GM12891 (cell line): ENCODE data around the gene MED28.

Source experiments
- POLR2AphosphoS5 ChIP-seq: IDR thresholded peaks from 2 replicates; pipeline ENCODE4 v1.6.1; 2011; ENCODE audit warnings: low read depth, low read length, control low read depth
- SPI1 ChIP-seq: IDR thresholded peaks from 2 replicates; pipeline ENCODE4 v1.6.1; 2011; ENCODE audit warnings: low read depth, low read length, control low read depth

DNA sequence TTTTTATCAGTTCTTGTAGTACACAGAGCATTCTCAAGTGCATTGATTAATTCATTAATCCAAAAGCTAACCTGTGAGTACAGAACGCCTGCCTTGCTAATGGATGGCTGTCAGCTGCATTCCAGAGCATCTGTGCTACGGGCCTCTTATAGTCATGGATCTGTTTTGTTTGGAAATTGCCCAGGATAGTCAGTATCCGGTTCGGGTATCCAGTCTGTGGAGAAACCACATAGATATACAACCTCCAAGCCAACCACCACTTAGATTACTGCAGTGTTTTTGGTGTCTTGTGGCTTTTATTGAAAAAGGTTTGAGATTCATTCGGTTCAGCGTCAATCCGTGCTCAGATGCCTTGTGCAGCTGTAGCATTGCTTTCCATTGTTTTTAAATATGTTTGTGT lies 33.5 kb upstream of the MED28 start:
- TF ChIP-seq POLR2AphosphoS5 = no peak
- no peak for TF ChIP-seq SPI1
